Vagina (tissue), 2 donors: ENCODE data around the gene WWC2.

ENCODE experiments used
- POLR2A ChIP-seq, 2 donors: fragments of 450-650 bp; IDR thresholded peaks; one replicate each; pipeline ENCODE4 v1.6.1; 2017; ENCODE audit warnings: antibody characterized with exemption in 2 of 2, mild to moderate bottlenecking in 2 of 2, moderate library complexity in 2 of 2
- POLR2AphosphoS5 ChIP-seq, 2 donors: sonication (generic); formaldehyde crosslinking; IDR thresholded peaks; one replicate each; pipeline ENCODE4 v1.9.0; 2017; ENCODE audit warnings: antibody characterized with exemption in 2 of 2, mild to moderate bottlenecking in 2 of 2, low read depth in 1 of 2; ENCODE audit not compliant: insufficient read depth in 1 of 2
- TF ChIP-seq, protein P1 (sequence below), 3 experiments: fragments of 450-650 bp in 2 of 3; fragments of 200-600 bp in 1 of 3; sonication (generic) in 1 of 3; IDR thresholded peaks; one replicate each; pipeline ENCODE4 v1.5.1; 2017 to 2019; ENCODE audit warnings: antibody characterized with exemption in 3 of 3, mild to moderate bottlenecking in 2 of 3, moderate library complexity in 2 of 3

DNA sequence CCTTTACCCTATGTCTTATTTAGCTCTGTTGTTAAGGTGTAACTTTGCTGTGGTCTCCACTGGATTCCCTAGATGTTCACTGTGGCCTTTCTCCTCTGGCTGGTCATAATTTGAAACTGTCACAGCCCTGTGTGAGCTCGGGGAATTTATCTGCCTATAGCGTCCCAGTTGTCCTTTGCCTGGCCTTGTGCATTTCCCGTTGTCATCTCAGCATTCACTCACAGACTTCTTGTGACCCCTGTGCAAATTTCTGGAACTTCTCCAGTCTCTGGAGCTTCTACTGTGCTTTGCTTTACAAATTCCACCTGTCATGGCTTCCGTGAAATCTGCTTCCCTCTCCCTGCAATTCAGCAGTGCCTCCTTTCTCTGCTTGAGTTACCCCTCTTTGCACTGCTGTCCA, 106.7 kb downstream of the WWC2 start:
- TF ChIP-seq, protein P1, sequence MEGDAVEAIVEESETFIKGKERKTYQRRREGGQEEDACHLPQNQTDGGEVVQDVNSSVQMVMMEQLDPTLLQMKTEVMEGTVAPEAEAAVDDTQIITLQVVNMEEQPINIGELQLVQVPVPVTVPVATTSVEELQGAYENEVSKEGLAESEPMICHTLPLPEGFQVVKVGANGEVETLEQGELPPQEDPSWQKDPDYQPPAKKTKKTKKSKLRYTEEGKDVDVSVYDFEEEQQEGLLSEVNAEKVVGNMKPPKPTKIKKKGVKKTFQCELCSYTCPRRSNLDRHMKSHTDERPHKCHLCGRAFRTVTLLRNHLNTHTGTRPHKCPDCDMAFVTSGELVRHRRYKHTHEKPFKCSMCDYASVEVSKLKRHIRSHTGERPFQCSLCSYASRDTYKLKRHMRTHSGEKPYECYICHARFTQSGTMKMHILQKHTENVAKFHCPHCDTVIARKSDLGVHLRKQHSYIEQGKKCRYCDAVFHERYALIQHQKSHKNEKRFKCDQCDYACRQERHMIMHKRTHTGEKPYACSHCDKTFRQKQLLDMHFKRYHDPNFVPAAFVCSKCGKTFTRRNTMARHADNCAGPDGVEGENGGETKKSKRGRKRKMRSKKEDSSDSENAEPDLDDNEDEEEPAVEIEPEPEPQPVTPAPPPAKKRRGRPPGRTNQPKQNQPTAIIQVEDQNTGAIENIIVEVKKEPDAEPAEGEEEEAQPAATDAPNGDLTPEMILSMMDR (IDR thresholded peaks at IDR 0.05), result no peak
- TF ChIP-seq POLR2AphosphoS5 (IDR thresholded peaks at IDR 0.05; ENCODE audit: insufficient read depth in 1 of 2, low read depth in 1 of 2), result no peak
- no peak for TF ChIP-seq POLR2A (IDR thresholded peaks at IDR 0.05)
